Cardiac fibroblast (primary cell): Measurements from ENCODE around the gene SERPINI1.

Source experiments
- DNase-seq, 2 donors: peaks; one replicate each; pipeline versions ENCODE4 v3.0.0 to v3.0.0-alpha.2; 2010; ENCODE audit warnings: low read depth in 2 of 2
- H3K4me3 ChIP-seq, 2 donors: replicated peaks in 1 of 2; 1 replicate in 1 of 2; 2 replicates in 1 of 2; pipeline ENCODE4 v1.5.1; 2011; ENCODE audit warnings: low read depth in 2 of 2, low read length in 2 of 2, mild to moderate bottlenecking in 2 of 2, moderate library complexity in 1 of 2
- TF ChIP-seq, protein P1 (sequence below): IDR thresholded peaks from one replicate; pipeline ENCODE4 v1.5.1; 2011; ENCODE audit warnings: low read depth, mild to moderate bottlenecking, low read length, inconsistent platforms

SERPINI1 gene

DNA sequence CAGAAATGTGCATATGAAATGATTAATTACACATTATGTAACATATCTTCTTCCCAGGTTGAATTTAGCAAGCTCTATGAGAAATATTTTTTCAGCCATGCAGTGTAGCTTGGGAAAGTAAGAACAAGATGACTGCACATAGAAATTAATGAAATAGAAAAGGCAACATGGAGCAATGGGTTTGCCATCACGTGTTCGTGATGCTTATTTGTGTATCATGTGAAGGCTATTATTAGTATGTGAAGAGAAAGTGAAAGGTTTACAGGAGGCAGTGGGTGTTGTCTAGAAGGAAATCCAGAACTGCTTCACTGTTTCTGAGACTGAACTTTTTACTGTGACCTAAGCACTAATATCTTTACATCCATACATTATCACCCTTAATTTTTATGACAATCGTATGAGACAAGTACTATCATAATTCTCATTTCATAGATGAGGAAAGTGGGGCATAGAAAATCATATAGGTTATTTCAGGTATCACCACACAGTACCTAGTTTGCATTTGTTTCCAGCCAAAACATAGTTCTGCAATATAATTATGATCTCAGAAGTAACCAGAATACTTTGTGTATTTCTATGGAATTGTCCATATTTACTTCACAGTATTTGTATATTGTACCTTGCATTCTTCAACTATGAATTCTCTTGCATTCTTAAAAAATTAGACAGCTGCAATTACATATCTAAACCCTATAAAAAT lies 14.9 kb downstream of the SERPINI1 start:
- no peak overlapping the region for H3K4me3 ChIP-seq
- no peak for DNase-seq
- TF ChIP-seq, protein P1, sequence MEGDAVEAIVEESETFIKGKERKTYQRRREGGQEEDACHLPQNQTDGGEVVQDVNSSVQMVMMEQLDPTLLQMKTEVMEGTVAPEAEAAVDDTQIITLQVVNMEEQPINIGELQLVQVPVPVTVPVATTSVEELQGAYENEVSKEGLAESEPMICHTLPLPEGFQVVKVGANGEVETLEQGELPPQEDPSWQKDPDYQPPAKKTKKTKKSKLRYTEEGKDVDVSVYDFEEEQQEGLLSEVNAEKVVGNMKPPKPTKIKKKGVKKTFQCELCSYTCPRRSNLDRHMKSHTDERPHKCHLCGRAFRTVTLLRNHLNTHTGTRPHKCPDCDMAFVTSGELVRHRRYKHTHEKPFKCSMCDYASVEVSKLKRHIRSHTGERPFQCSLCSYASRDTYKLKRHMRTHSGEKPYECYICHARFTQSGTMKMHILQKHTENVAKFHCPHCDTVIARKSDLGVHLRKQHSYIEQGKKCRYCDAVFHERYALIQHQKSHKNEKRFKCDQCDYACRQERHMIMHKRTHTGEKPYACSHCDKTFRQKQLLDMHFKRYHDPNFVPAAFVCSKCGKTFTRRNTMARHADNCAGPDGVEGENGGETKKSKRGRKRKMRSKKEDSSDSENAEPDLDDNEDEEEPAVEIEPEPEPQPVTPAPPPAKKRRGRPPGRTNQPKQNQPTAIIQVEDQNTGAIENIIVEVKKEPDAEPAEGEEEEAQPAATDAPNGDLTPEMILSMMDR = no peak

DNA sequence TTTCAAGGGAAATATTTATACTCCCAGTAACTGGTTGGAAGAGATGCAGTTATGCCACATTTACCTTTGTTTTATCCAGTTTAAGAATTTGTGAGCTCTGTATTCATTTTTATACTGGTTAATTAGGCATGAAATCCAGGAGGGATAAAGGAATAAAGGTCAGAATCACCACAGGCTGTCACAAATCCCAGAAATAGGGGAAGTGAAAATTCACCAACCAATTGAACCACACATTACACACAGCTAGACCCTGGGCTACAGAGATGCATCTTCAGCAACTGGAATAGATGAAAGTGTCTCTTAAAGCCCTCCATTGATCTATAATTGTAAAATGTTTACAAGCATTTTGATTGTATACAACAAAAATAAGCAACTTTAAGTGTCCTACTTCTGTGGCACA lies 18.5 kb downstream of the SERPINI1 start:
- TF ChIP-seq, protein P1 = no peak
- H3K4me3 ChIP-seq = no peak overlapping the region
- no peak for DNase-seq

DNA sequence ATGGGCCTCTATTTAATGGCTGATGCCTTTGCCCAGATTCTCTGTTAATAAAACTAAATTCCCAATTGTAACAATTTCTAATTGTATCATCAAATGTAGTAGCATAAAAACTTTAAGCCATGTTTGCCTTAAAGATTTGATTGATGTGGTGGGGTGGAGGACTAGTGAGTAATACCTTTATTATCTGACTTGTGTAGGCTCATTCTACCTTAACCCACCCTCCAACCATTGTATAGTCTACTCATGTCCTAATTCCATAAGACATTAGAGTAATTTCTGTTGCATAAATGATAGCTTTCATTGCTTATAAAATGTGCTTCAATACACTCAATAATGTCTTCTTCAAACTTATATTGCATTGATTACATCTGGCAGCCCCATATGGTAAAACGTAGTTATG lies 25.8 kb downstream of the SERPINI1 start:
- H3K4me3 ChIP-seq = no peak overlapping the region
- TF ChIP-seq, protein P1 = no peak
- no peak for DNase-seq

DNA sequence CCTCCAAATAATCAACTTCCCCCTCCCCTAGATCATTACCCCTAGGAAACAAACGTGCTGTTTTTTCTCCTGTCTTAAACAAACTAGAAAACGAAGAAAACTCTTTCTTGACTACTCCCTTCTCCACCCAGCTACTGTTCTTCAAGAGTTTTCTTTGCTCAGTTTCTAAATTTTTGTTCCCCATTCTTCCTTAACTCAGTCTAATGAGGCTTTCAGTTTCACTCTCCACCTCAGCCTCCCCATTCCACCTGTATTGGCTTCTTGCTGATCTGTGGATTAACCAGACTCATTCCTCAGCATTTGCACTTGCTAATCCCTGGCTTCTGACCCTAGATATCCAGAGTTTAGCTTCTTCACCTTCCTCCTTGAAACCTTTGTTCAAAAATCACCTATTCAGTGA lies 26.8 kb downstream of the SERPINI1 start:
- no peak for DNase-seq
- TF ChIP-seq, protein P1 = no peak
- H3K4me3 ChIP-seq = no peak overlapping the region

DNA sequence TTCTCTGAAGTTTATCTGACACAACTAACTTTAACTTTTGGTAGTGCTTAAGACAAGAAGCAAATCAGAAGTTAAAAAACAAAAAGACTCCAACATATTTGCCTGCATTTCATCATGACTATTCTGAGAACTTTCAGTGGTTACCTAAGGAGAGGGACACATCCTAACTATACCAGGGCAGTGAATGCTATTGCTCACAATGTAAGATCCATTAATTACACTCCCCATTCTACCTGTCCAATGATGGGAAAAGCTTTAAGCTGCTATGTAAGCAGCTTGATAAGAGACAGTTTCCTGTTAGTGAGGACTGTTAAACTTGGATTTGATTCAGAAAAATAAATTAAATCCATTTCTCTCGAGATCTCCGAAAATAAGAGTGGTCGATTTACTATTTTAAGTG lies 37.5 kb downstream of the SERPINI1 start:
- no peak for DNase-seq
- TF ChIP-seq, protein P1 = no peak

DNA sequence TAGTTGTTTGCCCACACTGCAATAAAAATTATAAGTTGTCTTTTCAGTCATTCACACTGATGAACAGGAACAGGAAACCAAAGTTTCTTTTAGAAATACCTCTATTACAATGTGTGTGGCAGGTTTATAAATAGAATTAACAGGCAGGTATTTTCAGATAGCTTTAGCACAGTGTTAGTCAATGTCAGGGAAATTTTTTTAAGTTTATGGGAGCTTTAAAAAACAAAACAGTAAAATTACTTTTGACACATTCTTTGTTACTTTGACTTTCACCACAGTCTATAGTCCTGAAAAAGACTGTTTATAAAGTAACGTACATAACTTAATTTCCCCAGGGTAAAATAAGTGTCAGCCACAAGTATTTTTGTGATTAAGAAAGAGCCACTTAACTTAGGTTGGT lies 38.1 kb downstream of the SERPINI1 start:
- no peak overlapping the region for H3K4me3 ChIP-seq
- DNase-seq = no peak

More for the DNA sequence above, 37.5 kb downstream of the SERPINI1 start:
- H3K4me3 ChIP-seq = no peak overlapping the region

More for the DNA sequence above, 38.1 kb downstream of the SERPINI1 start:
- TF ChIP-seq, protein P1 = no peak
